ENCODE data around the gene DSPP. TPM values are rescaled to one million over a fixed set of nuclear protein-coding genes. Genes with fewer than 3 reads are reported as not detected.

DSPP gene
- total RNA-seq, 2 experiments from 2014 or later, result not detected

DNA sequence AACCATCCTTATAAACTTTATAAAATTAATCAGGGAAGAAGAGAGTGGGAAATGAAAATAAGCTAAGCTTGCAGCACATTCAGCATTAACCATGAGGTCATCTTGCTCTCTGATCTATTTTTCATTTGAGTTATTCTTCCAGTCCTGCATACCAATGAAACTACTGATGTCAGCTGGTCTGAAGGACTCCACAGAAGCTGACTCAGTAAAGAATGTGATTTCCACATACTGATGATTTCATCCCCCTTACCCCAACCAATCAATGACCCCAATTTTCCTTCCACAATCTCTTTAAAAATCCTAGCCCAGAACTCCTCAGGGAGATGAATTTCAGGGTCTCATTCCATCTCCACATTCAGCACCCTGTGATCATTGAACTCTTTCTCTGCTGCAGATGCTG lies 18.8 kb upstream of the DSPP start:
- H3K4me3 Mint-ChIP-seq, result no peak overlapping the region
- POLR2A ChIA-PET, result no interaction called here
- peaks cover 13% of the 10 kb centered on the region for H3K27me3 Mint-ChIP-seq
- no peak overlapping the region for H3K27ac Mint-ChIP-seq
- DNase-seq (no peak), ATAC-seq (ENCODE audit: low read depth) (no peak)
- H3K36me3 Mint-ChIP-seq, result no peaks in the 10 kb centered on the region
- H3K9me3 Mint-ChIP-seq, result peaks cover 1% of the 10 kb centered on the region
- H3K4me1 Mint-ChIP-seq, result no peaks in the 10 kb centered on the region

DNA sequence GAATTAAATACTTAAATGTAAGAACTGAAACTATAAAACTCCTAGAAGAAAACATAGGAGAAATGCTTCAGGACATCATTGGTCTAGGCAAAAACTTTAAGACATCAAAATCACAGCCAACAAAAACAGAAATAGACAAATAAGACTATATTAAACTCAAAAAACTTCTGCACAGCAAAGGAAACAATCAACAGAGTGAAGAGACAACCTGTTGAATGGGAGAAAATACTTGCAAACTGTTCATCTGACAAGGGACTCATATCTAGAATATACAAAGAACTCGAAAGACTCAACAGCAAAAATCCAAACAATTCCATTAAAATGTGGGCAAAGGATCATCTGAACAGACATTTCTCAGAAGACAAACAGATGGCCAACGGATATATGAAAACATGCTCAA lies 16.2 kb upstream of the DSPP start:
- Mint-ChIP-seq H3K27me3 (peaks cover 22% of the 10 kb centered on the region), H3K4me1 (no peaks in the 10 kb centered on the region), H3K27ac (no peak overlapping the region), H3K4me3 (no peak overlapping the region), H3K9me3 (peaks cover 1% of the 10 kb centered on the region), H3K36me3 (no peaks in the 10 kb centered on the region)
- POLR2A ChIA-PET, result no interaction called here
- ATAC-seq (ENCODE audit: low read depth) (no peak), DNase-seq (no peak)

DNA sequence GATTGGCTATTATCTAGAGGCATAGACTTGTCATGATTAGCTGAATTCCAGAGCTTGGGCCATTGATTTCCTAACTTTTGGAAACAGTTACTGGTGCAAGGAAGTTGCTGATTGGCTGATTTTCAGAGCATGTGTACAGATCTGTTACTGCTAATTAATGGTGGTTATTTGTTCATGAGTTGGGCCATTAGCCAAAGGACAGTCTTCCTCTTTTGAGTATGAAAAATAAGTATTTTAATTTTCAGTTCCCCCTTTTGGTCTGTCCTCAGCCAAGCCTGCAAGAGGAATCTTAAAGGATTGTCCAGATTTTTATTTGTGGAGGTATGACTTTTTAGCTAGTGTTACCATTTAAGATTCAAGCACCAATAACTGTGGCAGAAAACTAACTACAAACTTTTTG lies 7.0 kb upstream of the DSPP start:
- Mint-ChIP-seq H3K27me3 (peaks cover 26% of the 10 kb centered on the region), H3K27ac (no peak overlapping the region), H3K9me3 (no peaks in the 10 kb centered on the region), H3K4me1 (no peaks in the 10 kb centered on the region), H3K4me3 (no peak overlapping the region), H3K36me3 (no peaks in the 10 kb centered on the region)
- ATAC-seq (ENCODE audit: low read depth) (no peak), DNase-seq (no peak)
- POLR2A ChIA-PET, result no interaction called here

DNA sequence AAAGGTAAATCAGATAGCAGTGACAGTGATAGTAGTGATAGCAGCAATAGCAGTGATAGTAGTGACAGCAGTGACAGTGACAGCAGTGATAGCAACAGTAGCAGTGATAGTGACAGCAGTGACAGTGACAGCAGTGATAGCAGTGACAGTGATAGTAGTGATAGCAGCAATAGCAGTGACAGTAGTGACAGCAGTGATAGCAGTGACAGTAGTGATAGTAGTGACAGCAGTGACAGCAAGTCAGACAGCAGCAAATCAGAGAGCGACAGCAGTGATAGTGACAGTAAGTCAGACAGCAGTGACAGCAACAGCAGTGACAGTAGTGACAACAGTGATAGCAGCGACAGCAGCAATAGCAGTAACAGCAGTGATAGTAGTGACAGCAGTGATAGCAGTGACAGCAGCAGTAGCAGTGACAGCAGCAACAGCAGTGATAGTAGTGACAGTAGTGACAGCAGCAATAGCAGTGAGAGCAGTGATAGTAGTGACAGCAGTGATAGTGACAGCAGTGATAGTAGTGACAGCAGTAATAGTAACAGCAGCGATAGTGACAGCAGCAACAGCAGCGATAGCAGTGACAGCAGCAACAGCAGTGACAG lies 6.1 kb downstream of the DSPP start:
- Mint-ChIP-seq H3K27me3 (peaks cover 17% of the 10 kb centered on the region), H3K4me1 (no peaks in the 10 kb centered on the region), H3K36me3 (no peaks in the 10 kb centered on the region), H3K4me3 (no peak overlapping the region), H3K27ac (no peak overlapping the region), H3K9me3 (no peaks in the 10 kb centered on the region)
- no peak for ATAC-seq (ENCODE audit: low read depth)
- no peak for DNase-seq
- POLR2A ChIA-PET, result no interaction called here

DNA sequence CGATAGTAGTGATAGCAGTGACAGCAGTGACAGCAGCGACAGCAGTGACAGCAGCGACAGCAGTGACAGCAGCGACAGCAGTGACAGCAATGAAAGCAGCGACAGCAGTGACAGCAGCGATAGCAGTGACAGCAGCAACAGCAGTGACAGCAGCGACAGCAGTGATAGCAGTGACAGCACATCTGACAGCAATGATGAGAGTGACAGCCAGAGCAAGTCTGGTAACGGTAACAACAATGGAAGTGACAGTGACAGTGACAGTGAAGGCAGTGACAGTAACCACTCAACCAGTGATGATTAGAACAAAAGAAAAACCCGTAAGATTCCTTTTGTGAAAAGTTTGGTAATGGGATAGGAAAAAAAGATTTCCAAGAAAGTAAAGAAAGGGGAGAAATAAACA lies 7.9 kb downstream of the DSPP start:
- no peak for DNase-seq
- H3K4me1 Mint-ChIP-seq, result no peaks in the 10 kb centered on the region
- POLR2A ChIA-PET, result no interaction called here
- no peak for ATAC-seq (ENCODE audit: low read depth)
- peaks cover 22% of the 10 kb centered on the region for H3K27me3 Mint-ChIP-seq
- H3K27ac Mint-ChIP-seq, result no peak overlapping the region
- H3K36me3 Mint-ChIP-seq, result no peaks in the 10 kb centered on the region
- H3K4me3 Mint-ChIP-seq, result no peak overlapping the region
- H3K9me3 Mint-ChIP-seq, result no peaks in the 10 kb centered on the region

DNA sequence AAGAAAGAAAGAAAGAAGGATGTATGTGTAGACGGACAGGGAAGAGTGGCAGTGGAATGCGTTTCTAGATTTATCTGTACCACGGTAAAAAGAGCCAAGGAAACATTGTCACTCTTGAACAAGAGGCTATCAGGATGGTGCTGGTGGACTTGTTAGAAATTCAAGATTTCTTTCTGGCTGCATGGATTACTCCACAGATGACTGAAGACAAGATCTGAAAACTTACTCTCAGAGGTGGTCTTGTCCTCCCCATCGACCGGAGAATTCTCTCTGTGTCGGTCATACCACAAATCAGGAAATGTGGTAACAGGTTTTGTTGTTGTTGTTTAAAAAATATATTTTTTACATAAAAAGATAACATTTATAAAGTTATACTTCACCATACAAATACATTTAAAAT lies 11.8 kb downstream of the DSPP start:
- Mint-ChIP-seq H3K4me3 (no peak overlapping the region), H3K36me3 (no peaks in the 10 kb centered on the region), H3K27ac (no peak overlapping the region), H3K27me3 (peaks cover 18% of the 10 kb centered on the region), H3K9me3 (no peaks in the 10 kb centered on the region), H3K4me1 (no peaks in the 10 kb centered on the region)
- no peak for ATAC-seq (ENCODE audit: low read depth)
- DNase-seq, result no peak
- POLR2A ChIA-PET, result interaction anchor here (0.6 kb wide), 1 partner anchor 15 kb away, joined by 6 read pairs; no protein-coding TSS in a partner anchor

DNA sequence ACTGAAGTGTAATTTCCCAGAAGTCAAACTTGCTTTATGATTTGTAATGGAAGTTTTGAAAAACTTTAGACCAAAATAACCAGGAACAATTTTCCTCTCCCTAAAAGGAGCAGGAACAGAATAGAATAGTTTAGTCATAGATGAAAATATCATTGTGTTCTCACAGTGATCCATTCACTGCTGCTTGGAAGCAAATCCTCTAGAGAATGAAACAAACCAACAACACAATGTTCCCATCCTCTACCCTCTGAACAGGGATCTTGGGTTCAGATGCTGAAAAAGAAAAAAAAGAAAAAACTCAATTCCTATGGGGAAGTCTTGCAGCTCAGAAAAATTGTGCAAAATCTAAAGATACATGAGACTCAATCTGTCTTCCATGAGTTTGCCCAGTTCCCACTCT lies 12.2 kb downstream of the DSPP start:
- no peaks in the 10 kb centered on the region for H3K36me3 Mint-ChIP-seq
- H3K4me3 Mint-ChIP-seq, result no peak overlapping the region
- DNase-seq (no peak), ATAC-seq (ENCODE audit: low read depth) (no peak)
- H3K27me3 Mint-ChIP-seq, result peaks cover 18% of the 10 kb centered on the region
- no peaks in the 10 kb centered on the region for H3K4me1 Mint-ChIP-seq
- POLR2A ChIA-PET, result interaction anchor here (0.6 kb wide), 1 partner anchor 16 kb away, joined by 6 read pairs; no protein-coding TSS in a partner anchor
- no peak overlapping the region for H3K27ac Mint-ChIP-seq
- H3K9me3 Mint-ChIP-seq, result no peaks in the 10 kb centered on the region

DNA sequence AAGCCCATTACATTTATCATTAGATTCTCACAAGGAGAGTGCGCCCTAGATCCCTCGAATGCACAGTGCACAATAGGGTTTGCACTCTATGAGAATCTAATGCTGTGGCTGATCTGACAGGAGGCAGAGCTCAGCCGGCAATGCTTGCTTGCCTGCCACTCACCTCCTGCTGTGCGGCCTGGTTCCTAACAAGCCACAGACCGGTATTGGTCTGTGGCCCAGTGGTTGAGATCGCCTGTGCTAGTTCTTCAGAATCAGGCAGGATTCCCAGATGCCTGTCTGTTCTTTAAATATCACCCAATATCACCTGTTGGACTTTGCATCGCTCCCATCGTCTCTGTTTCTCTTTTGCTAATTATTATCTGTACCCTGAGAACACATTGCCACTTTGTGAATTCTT lies 14.0 kb downstream of the DSPP start:
- no peak overlapping the region for H3K27ac Mint-ChIP-seq
- ATAC-seq (ENCODE audit: low read depth) (no peak), DNase-seq (no peak)
- no peak overlapping the region for H3K4me3 Mint-ChIP-seq
- peaks cover 17% of the 10 kb centered on the region for H3K27me3 Mint-ChIP-seq
- H3K36me3 Mint-ChIP-seq, result no peaks in the 10 kb centered on the region
- H3K9me3 Mint-ChIP-seq, result no peaks in the 10 kb centered on the region
- no peaks in the 10 kb centered on the region for H3K4me1 Mint-ChIP-seq
- POLR2A ChIA-PET, result no interaction called here

DNA sequence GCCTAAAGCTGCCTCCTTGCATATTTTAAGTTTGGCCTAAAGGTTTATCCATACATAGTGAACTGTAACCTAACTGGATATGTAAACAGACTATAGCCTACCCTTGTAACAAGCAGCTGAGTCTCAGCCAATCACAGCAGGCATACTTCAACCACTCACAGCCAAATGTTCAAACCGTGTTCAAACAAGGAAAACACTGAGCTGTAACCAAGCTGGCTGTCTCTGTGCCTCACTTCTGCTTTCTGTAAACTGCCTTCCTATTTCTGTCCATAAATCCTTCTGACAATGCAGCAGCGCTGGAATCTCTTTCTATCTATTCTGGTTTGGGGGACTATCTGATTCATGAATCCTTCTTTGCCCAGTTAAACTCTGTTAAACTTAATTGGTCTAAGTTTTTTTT lies 16.4 kb downstream of the DSPP start:
- H3K4me1 Mint-ChIP-seq, result no peaks in the 10 kb centered on the region
- H3K9me3 Mint-ChIP-seq, result no peaks in the 10 kb centered on the region
- H3K36me3 Mint-ChIP-seq, result no peaks in the 10 kb centered on the region
- POLR2A ChIA-PET, result no interaction called here
- H3K27me3 Mint-ChIP-seq, result peaks cover 6% of the 10 kb centered on the region
- H3K27ac Mint-ChIP-seq, result no peak overlapping the region
- H3K4me3 Mint-ChIP-seq, result no peak overlapping the region
- ATAC-seq (ENCODE audit: low read depth) (no peak), DNase-seq (no peak)

DNA sequence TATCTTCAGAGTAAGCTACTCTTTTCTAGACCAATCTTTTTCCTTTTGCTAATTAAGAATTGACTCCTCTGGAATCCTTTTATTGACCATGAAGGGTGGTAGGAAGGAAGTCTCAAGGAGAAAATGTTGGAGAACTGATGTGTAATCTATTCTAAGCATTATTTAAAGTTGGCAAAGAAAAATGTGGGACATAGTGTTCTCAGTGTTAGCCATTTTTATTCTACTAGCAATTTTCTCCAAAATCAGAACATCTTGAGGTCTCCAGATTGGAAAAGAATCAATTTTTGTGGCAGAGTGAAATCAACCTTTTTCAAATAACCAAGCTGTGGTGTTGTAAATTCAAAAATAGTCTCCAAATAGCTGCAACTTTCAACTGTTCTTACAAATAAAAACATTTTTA lies 23.3 kb downstream of the DSPP start:
- no peaks in the 10 kb centered on the region for H3K4me1 Mint-ChIP-seq
- no peaks in the 10 kb centered on the region for H3K9me3 Mint-ChIP-seq
- POLR2A ChIA-PET, result no interaction called here
- H3K27me3 Mint-ChIP-seq, result peaks cover 7% of the 10 kb centered on the region
- no peak overlapping the region for H3K27ac Mint-ChIP-seq
- ATAC-seq (ENCODE audit: low read depth) (no peak), DNase-seq (no peak)
- no peak overlapping the region for H3K4me3 Mint-ChIP-seq
- H3K36me3 Mint-ChIP-seq, result no peaks in the 10 kb centered on the region

DNA sequence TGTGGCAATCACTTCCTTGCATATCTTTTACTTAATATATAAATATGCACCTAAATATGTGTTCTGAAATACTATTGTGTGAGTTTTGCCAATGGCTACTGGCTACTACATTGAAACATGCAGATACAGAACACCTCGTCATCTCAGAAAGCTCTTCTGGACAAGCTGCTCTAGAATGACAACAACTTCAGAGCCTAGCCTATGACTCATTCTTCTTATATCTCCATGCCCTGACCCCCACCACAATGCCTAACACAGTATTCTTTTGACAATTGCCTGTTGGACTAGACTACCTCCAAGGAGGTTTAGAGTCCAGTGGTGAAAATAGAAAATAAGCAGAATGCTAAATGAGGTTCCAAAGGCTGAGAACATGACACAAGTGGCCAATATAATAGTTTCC lies 24.1 kb downstream of the DSPP start:
- no peak overlapping the region for H3K4me3 Mint-ChIP-seq
- DNase-seq (no peak), ATAC-seq (ENCODE audit: low read depth) (no peak)
- no peaks in the 10 kb centered on the region for H3K9me3 Mint-ChIP-seq
- H3K36me3 Mint-ChIP-seq, result no peaks in the 10 kb centered on the region
- H3K27me3 Mint-ChIP-seq, result peaks cover 10% of the 10 kb centered on the region
- H3K27ac Mint-ChIP-seq, result no peak overlapping the region
- POLR2A ChIA-PET, result no interaction called here
- H3K4me1 Mint-ChIP-seq, result no peaks in the 10 kb centered on the region

DNA sequence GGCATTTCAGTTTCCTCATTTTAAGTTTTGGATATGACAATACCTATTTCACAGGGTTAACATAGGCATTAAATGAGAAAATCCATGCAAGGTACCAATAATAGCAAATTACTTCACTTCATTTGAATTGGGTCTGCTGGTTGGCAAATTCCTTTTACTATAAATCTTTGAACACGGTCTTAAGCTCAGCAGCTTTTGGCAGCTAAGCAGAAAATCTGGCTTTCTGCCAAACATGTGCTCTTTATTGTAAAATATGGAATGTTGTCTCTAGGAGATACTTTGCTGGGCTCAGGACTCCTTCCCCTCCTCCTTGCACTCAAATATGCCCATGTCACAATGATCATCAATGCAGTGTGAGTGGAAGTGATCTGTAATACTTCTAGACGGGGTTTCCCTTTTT lies 24.9 kb downstream of the DSPP start:
- POLR2A ChIA-PET, result no interaction called here
- no peaks in the 10 kb centered on the region for H3K36me3 Mint-ChIP-seq
- no peak overlapping the region for H3K4me3 Mint-ChIP-seq
- no peak overlapping the region for H3K27ac Mint-ChIP-seq
- no peak for DNase-seq
- ATAC-seq (ENCODE audit: low read depth), result no peak
- H3K4me1 Mint-ChIP-seq, result no peaks in the 10 kb centered on the region
- no peaks in the 10 kb centered on the region for H3K9me3 Mint-ChIP-seq
- H3K27me3 Mint-ChIP-seq, result peaks cover 10% of the 10 kb centered on the region

DNA sequence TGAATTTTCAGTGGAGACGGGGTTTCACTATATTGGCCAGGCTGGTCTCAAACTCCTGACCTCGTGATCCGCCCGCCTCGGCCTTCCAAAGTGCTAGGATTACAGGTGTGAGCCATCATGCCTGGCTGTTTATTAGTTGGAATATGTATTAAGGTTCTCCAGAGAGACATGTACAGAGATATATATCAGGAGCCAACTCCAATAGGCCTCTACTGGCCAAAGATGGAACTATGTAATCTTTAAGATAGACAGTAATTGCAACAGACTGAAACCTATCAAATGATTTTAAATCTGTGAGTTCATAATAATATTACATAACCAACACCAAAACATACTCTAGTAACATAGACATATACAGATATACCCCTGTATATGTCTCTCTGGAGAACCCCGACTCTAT lies 36.0 kb downstream of the DSPP start:
- H3K4me3 Mint-ChIP-seq, result no peak overlapping the region
- no peak overlapping the region for H3K27ac Mint-ChIP-seq
- no peaks in the 10 kb centered on the region for H3K4me1 Mint-ChIP-seq
- ATAC-seq (ENCODE audit: low read depth) (no peak), DNase-seq (no peak)
- POLR2A ChIA-PET, result no interaction called here
- no peaks in the 10 kb centered on the region for H3K36me3 Mint-ChIP-seq
- no peaks in the 10 kb centered on the region for H3K9me3 Mint-ChIP-seq
- peaks cover 4% of the 10 kb centered on the region for H3K27me3 Mint-ChIP-seq

DNA sequence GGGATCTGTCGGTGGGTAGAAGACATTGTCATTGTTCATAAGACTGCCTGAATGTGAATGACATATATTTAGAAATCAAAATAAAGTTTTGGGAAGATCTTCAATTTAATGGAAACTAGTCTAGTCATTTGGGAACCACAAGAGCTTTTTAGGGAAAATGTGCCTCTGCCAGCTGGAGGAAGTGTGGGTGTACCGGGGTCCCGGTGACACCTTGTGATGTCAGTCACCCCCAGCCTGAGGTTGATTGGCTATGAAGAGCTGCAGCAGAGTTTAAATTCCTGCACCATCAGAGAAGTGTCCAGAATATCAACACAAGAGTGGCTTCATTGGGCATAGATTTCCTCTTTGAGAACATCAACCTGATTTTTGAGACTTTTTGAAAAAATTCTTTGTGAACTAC lies 41.7 kb downstream of the DSPP start, which contains the start of gene DMP1:
Gene DMP1 (plus strand): TSS at position 301 of the 400 bp plus-strand sequence. CDS start 6,213 bp downstream, outside the sequence.
- POLR2A ChIA-PET, result no interaction called here
- H3K27me3 Mint-ChIP-seq, result peaks cover 12% of the 10 kb centered on the region
- no peaks in the 10 kb centered on the region for H3K9me3 Mint-ChIP-seq
- no peak within 1 kb of the TSS for H3K27ac Mint-ChIP-seq
- no peak within 1 kb of the TSS for H3K4me3 Mint-ChIP-seq
- no peaks in the 10 kb centered on the region for H3K36me3 Mint-ChIP-seq
- DNase-seq, result no peak
- no peaks in the 10 kb centered on the region for H3K4me1 Mint-ChIP-seq
- no peak for ATAC-seq (ENCODE audit: low read depth)

DNA sequence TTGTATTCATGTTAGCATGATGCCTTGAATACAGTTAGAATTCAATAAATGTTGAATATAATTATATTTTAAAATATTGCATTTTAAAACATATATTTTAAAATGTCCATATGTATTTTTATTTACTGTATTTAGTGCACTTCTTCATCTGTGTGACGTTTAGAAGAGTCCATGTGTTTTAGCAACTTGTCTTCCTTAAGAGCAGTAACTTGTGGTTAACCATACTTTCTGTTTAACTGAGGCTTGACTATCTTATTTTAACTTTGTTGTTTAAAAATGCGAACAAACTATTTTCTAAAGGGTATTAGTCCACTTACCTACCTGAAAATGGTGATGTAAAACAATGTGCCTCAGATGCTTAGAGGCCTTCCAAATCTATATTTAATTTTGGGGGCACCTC lies 42.6 kb downstream of the DSPP start:
- Mint-ChIP-seq H3K36me3 (no peaks in the 10 kb centered on the region), H3K9me3 (no peaks in the 10 kb centered on the region), H3K27ac (no peak overlapping the region), H3K27me3 (peaks cover 12% of the 10 kb centered on the region), H3K4me3 (no peak overlapping the region), H3K4me1 (no peaks in the 10 kb centered on the region)
- no peak for ATAC-seq (ENCODE audit: low read depth)
- POLR2A ChIA-PET, result no interaction called here
- DNase-seq, result no peak
